Measurements from ENCODE around the gene PABPN1L. TPM values are rescaled to one million over a fixed set of nuclear protein-coding genes. Genes with fewer than 3 reads are reported as not detected.

Gene PABPN1L
- total RNA-seq, 1 experiment from 2014 or later, result not detected

DNA sequence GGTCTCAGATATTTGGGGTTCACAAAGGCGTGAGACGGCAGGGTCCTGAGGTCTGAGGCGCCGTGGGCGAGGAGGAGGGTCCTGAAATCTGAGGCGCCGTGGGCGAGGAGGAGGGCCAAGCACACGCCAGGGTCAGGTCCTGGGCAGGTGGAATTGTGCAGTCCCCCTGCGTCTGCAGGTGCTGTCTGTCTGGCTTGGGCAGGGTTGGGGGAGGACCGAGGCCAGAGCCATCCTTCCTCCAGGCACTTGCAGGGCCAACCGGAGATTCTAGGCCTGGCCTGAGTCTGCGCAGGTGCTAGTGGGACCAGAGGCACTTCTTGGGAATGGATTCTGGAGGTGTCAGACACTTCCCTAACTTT is 52.3 kb downstream of the PABPN1L start:
- Mint-ChIP-seq H3K4me1 (peaks cover 6 to 10% of the 10 kb centered on the region in 2 experiments), H3K36me3 (ENCODE audit: insufficient read depth in 1 of 3, low read depth in 3 of 3) (peaks cover 3 to 19% (median 12%) of the 10 kb centered on the region in 3 experiments; a peak in 6 of 7 replicates), H3K27me3 (ENCODE audit: low read depth) (no peaks in the 10 kb centered on the region; the same call in 1 of the 2 replicates), H3K4me3 (peak overlapping the region in 1 of 2 experiments; percentile 40; a peak in 2 of 5 replicates), H3K27ac (no peak overlapping the region), H3K9me3 (no peaks in the 10 kb centered on the region)
- Histone ChIP-seq H3K23me2 (ENCODE audit: insufficient read length, low read depth, low read length, poor library complexity, severe bottlenecking) (peaks cover 9% of the 10 kb centered on the region), H4K8ac (replicated peaks; ENCODE audit: insufficient read length, low read depth, low read length) (no peak overlapping the region), H2AK5ac (ENCODE audit: insufficient read length, low read length) (no peak overlapping the region), H3K27ac (ENCODE audit: insufficient read length, low read depth, low read length) (no peak overlapping the region), H4K20me1 (ENCODE audit: control insufficient read depth, insufficient read depth, insufficient read length) (peaks cover 3% of the 10 kb centered on the region), H2BK20ac (ENCODE audit: low read depth, low read length, poor library complexity, severe bottlenecking) (no peak overlapping the region), H2BK15ac (ENCODE audit: low read depth, low read length) (no peak overlapping the region), H3K18ac (ENCODE audit: insufficient read length, low read depth, low read length) (no peak overlapping the region), H2BK5ac (ENCODE audit: insufficient read length, low read length) (no peak overlapping the region), H3T11ph (ENCODE audit: low read length) (no peak overlapping the region), H3K9me3 (ENCODE audit: control insufficient read depth, low read depth, low read length) (no peaks in the 10 kb centered on the region), H3K14ac (ENCODE audit: insufficient read depth, low read length) (no peak overlapping the region), H3K79me1 (ENCODE audit: insufficient read depth, low read depth, low read length, poor library complexity, severe bottlenecking) (no peaks in the 10 kb centered on the region), H3K79me2 (ENCODE audit: insufficient read depth, low read length) (peaks cover 3% of the 10 kb centered on the region; the same call in 1 of the 2 replicates), H3K27me3 (ENCODE audit: insufficient read depth, low read length) (no peaks in the 10 kb centered on the region), H3K4me2 (ENCODE audit: insufficient read depth, insufficient read length, low read length) (no peak overlapping the region), H3K23ac (ENCODE audit: insufficient read length, low read depth, low read length) (no peak overlapping the region), H2BK12ac (ENCODE audit: insufficient read length, low read depth, low read length) (no peak overlapping the region), H2AFZ (ENCODE audit: low read length) (no peak overlapping the region), H3K56ac (ENCODE audit: insufficient read length, low read depth, low read length) (no peak overlapping the region), H2BK120ac (ENCODE audit: low read depth, low read length, poor library complexity, severe bottlenecking) (no peak overlapping the region), H3K9ac (ENCODE audit: extremely low read depth, insufficient read length, low read length) (no peak overlapping the region), H3K4me1 (ENCODE audit: insufficient read depth, low read length) (no peaks in the 10 kb centered on the region), H3K4ac (ENCODE audit: low read depth, low read length) (no peak overlapping the region), H4K91ac (ENCODE audit: insufficient read length, low read depth, low read length) (no peak overlapping the region), H4K5ac (ENCODE audit: insufficient read length, low read depth, low read length) (no peak overlapping the region)
- TF ChIP-seq, protein P1, sequence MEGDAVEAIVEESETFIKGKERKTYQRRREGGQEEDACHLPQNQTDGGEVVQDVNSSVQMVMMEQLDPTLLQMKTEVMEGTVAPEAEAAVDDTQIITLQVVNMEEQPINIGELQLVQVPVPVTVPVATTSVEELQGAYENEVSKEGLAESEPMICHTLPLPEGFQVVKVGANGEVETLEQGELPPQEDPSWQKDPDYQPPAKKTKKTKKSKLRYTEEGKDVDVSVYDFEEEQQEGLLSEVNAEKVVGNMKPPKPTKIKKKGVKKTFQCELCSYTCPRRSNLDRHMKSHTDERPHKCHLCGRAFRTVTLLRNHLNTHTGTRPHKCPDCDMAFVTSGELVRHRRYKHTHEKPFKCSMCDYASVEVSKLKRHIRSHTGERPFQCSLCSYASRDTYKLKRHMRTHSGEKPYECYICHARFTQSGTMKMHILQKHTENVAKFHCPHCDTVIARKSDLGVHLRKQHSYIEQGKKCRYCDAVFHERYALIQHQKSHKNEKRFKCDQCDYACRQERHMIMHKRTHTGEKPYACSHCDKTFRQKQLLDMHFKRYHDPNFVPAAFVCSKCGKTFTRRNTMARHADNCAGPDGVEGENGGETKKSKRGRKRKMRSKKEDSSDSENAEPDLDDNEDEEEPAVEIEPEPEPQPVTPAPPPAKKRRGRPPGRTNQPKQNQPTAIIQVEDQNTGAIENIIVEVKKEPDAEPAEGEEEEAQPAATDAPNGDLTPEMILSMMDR (conservative IDR thresholded peaks at IDR 0.05), result no peak
- WGBS (ENCODE audit: extremely low coverage, insufficient read length, low lambda C conversion rate), result no CpG with 5 or more reads among the region's 13 CpGs
- no peak for DNase-seq

Other genes starting within 250 kb of the PABPN1L start
- gene IL17C, start 228.1 kb downstream of the PABPN1L start, total RNA-seq (2021), result 0.29 and 0.31 TPM in 2 replicates
- gene CYBA, start 215.6 kb downstream of the PABPN1L start, total RNA-seq (2021), result 153 and 160 TPM in 2 replicates
- gene MVD, start 203.6 kb downstream of the PABPN1L start, total RNA-seq (2021), result 53.2 and 57.1 TPM in 2 replicates
- gene SNAI3, start 180.2 kb downstream of the PABPN1L start, total RNA-seq (2021), result 3.2 and 3.7 TPM in 2 replicates
- 22.3 and 26.5 TPM in 2 replicates for gene RNF166, start 160.3 kb downstream of the PABPN1L start, total RNA-seq (2021)
- 31.5 and 32.8 TPM in 2 replicates for gene CTU2, start 160.2 kb downstream of the PABPN1L start, total RNA-seq (2021)
- gene PIEZO1, start 81.4 kb downstream of the PABPN1L start, total RNA-seq (2021), result 67.8 and 71.1 TPM in 2 replicates
- gene CDT1, start 62.9 kb downstream of the PABPN1L start, total RNA-seq (2021), result 74.1 and 79.7 TPM in 2 replicates
- gene APRT, start 54.7 kb downstream of the PABPN1L start, total RNA-seq (2021), result 246 and 254 TPM in 2 replicates
- 20.0 and 20.3 TPM in 2 replicates for gene GALNS, start 9.7 kb downstream of the PABPN1L start, total RNA-seq (2021)
- gene TRAPPC2L, start 9.5 kb downstream of the PABPN1L start, total RNA-seq (2021), result 90.3 and 102 TPM in 2 replicates
- gene CBFA2T3, start 110.5 kb upstream of the PABPN1L start, total RNA-seq (2021), result 2.8 and 2.9 TPM in 2 replicates
- 22.3 and 31.3 TPM in 2 replicates for gene ACSF3, start 227.2 kb upstream of the PABPN1L start, total RNA-seq (2021)